Activated CD4-positive, alpha-beta T cell treated with anti-CD3 and anti-CD28 coated beads for 4 hours (primary cell): ENCODE measurements around the gene BUB1.
A peak's percentile ranks its signal among the peaks of the same experiment; 100 is the strongest.
"Not testable (repeated sequence)": the region's sequence is repeated elsewhere in the genome, so short reads cannot be mapped to it uniquely, and the experiment has no call there.

Source experiments
- DNase-seq, 2 donors: peaks; one replicate each; pipeline ENCODE4 v3.0.0-alpha.2; 2020

BUB1 gene

GRCh38 chr2:110690083-110690965 is 12.5 kb upstream of the BUB1 start:
- DNase-seq, result no peak

GRCh38 chr2:110688594-110689091 is 10.8 kb upstream of the BUB1 start:
- DNase-seq, result no peak

GRCh38 chr2:110687775-110688484 is 10.1 kb upstream of the BUB1 start:
- DNase-seq, result not testable (repeated sequence)

- DNase-seq, result no peak
Measured at GRCh38 chr2:110682872-110683271, 5.0 kb upstream of the BUB1 start.

GRCh38 chr2:110682267-110682666 is 4.4 kb upstream of the BUB1 start:
- no peak for DNase-seq

GRCh38 chr2:110680709-110681108 is 2.8 kb upstream of the BUB1 start:
- DNase-seq, result no peak

- no peak for DNase-seq
Measured at GRCh38 chr2:110679865-110680264, 2.0 kb upstream of the BUB1 start.

GRCh38 chr2:110679337-110679707 is 1.5 kb upstream of the BUB1 start:
- no peak for DNase-seq

- DNase-seq, result peak; percentile 14 to 15
Measured at GRCh38 chr2:110678457-110679336, 834 bp upstream of the BUB1 start.

GRCh38 chr2:110677080-110677479 is 783 bp downstream of the BUB1 start:
- no peak for DNase-seq

- DNase-seq, result no peak
Measured at GRCh38 chr2:110675679-110676078, 2.2 kb downstream of the BUB1 start.

GRCh38 chr2:110674620-110675555 is 3.0 kb downstream of the BUB1 start:
- DNase-seq, result peak in 1 of 2 donors; percentile 6

- DNase-seq, result no peak
Measured at GRCh38 chr2:110673201-110673600, 4.7 kb downstream of the BUB1 start.

GRCh38 chr2:110670826-110671225 is 7.0 kb downstream of the BUB1 start:
- no peak for DNase-seq

- DNase-seq, result no peak
Measured at GRCh38 chr2:110669079-110669478, 8.8 kb downstream of the BUB1 start.

- DNase-seq, result no peak
Measured at GRCh38 chr2:110667071-110667470, 10.8 kb downstream of the BUB1 start.

GRCh38 chr2:110664135-110664534 is 13.7 kb downstream of the BUB1 start:
- DNase-seq, result no peak

- DNase-seq, result no peak
Measured at GRCh38 chr2:110662560-110662959, 15.3 kb downstream of the BUB1 start.

- DNase-seq, result no peak
Measured at GRCh38 chr2:110660558-110660957, 17.3 kb downstream of the BUB1 start.

GRCh38 chr2:110659248-110659647 is 18.6 kb downstream of the BUB1 start:
- no peak for DNase-seq

GRCh38 chr2:110657724-110658305 is 20.0 kb downstream of the BUB1 start:
- DNase-seq, result no peak
